HepG2 (cell line): ENCODE measurements around the gene MSRB3. TPM values are rescaled to one million over a fixed set of nuclear protein-coding genes. Genes with fewer than 3 reads are reported as not detected.
A peak's percentile ranks its signal among the peaks of the same experiment; 100 is the strongest.

Experiments used
- BCL6 ChIP-seq: IDR thresholded peaks from 2 replicates; pipeline ENCODE4 v1.6.1; 2016; ENCODE audit warnings: missing genetic modification reagents, missing compliant biosample characterization
- BRCA1 ChIP-seq: sonication (generic); formaldehyde crosslinking; IDR thresholded peaks from 2 replicates; pipeline ENCODE4 v1.4.0; 2020; ENCODE audit warnings: missing genetic modification reagents
- FOXA3 ChIP-seq: IDR thresholded peaks from 2 replicates; pipeline ENCODE4 v1.6.1; 2016; ENCODE audit warnings: missing genetic modification reagents, missing compliant biosample characterization
- HMG20B ChIP-seq: conservative IDR thresholded peaks from 2 replicates; pipeline ENCODE4 v1.6.1; 2016; ENCODE audit warnings: missing genetic modification reagents, missing compliant biosample characterization
- IKZF4 ChIP-seq: sonication (generic); formaldehyde crosslinking; IDR thresholded peaks from 2 replicates; pipeline ENCODE4 v1.5.1; 2020; ENCODE audit warnings: borderline replicate concordance, mild to moderate bottlenecking, low read depth, missing genetic modification reagents; ENCODE audit errors: not compliant biosample characterization
- IRX3 ChIP-seq: sonication (generic); formaldehyde crosslinking; IDR thresholded peaks from 2 replicates; pipeline ENCODE4 v1.8.1; 2023; ENCODE audit warnings: mild to moderate bottlenecking, low read depth, missing genetic modification reagents, borderline replicate concordance
- ISL2 ChIP-seq: sonication (generic); formaldehyde crosslinking; IDR thresholded peaks from 2 replicates; pipeline ENCODE4 v1.5.0; 2020; ENCODE audit warnings: missing genetic modification reagents
- MIXL1 ChIP-seq: IDR thresholded peaks from 2 replicates; pipeline ENCODE4 v1.6.1; 2016
- NFE2L1 ChIP-seq: sonication (generic); formaldehyde crosslinking; IDR thresholded peaks from 2 replicates; pipeline ENCODE4 v1.4.0; 2020; ENCODE audit warnings: missing genetic modification reagents, mild to moderate bottlenecking, borderline replicate concordance
- NKX3-1 ChIP-seq: sonication (generic); formaldehyde crosslinking; IDR thresholded peaks from 2 replicates; pipeline ENCODE4 v1.5.0; 2020; ENCODE audit warnings: missing genetic modification reagents
- NR2F1 ChIP-seq, 2 experiments: fragments of 450-650 bp in 1 of 2; formaldehyde crosslinking in 1 of 2; IDR thresholded peaks; 2 replicates each; pipeline versions ENCODE4 v1.5.0 to v1.6.1; 2016 to 2020; ENCODE audit warnings: mild to moderate bottlenecking in 1 of 2, missing compliant biosample characterization in 1 of 2, missing genetic modification reagents in 1 of 2, moderate library complexity in 1 of 2
- ONECUT2 ChIP-seq: sonication (generic); formaldehyde crosslinking; IDR thresholded peaks from 2 replicates; pipeline ENCODE4 v1.4.0; 2020; ENCODE audit warnings: missing genetic modification reagents
- RNF2 ChIP-seq: fragments of 450-650 bp; conservative IDR thresholded peaks from 2 replicates; pipeline ENCODE4 v1.6.1; 2016; ENCODE audit warnings: low read depth
- RXRA ChIP-seq: sonication (generic); formaldehyde crosslinking; IDR thresholded peaks from 2 replicates; pipeline ENCODE4 v1.5.1; 2020; ENCODE audit warnings: missing genetic modification reagents
- SMARCC2 ChIP-seq: fragments of 450-650 bp; IDR thresholded peaks from 2 replicates; pipeline ENCODE4 v1.6.1; 2017; ENCODE audit warnings: antibody characterized with exemption, mild to moderate bottlenecking
- SNAPC2 ChIP-seq: sonication (generic); formaldehyde crosslinking; IDR thresholded peaks from 2 replicates; pipeline ENCODE4 v1.8.1; 2022; ENCODE audit warnings: mild to moderate bottlenecking, missing genetic modification reagents
- SOX6 ChIP-seq, 2 experiments: fragments of 450-650 bp in 1 of 2; sonication (generic) in 1 of 2; formaldehyde crosslinking in 1 of 2; IDR thresholded peaks; 2 replicates each; pipeline versions ENCODE4 v1.4.0 to v1.6.1; 2017 to 2020; ENCODE audit warnings: antibody characterized with exemption in 1 of 2, mild to moderate bottlenecking in 1 of 2, missing genetic modification reagents in 1 of 2
- TBX2 ChIP-seq: sonication (generic); formaldehyde crosslinking; IDR thresholded peaks from 2 replicates; pipeline ENCODE4 v1.5.0; 2020; ENCODE audit warnings: missing genetic modification reagents, mild to moderate bottlenecking, borderline replicate concordance
- ZFP90 ChIP-seq: sonication (generic); formaldehyde crosslinking; IDR thresholded peaks from 2 replicates; pipeline ENCODE4 v1.8.0; 2022; ENCODE audit warnings: missing genetic modification reagents, mild to moderate bottlenecking, inconsistent platforms, borderline replicate concordance
- ZNF12 ChIP-seq: sonication (generic); formaldehyde crosslinking; IDR thresholded peaks from 2 replicates; pipeline ENCODE4 v1.5.0; 2020; ENCODE audit warnings: missing genetic modification reagents
- ZNF124 ChIP-seq: sonication (generic); formaldehyde crosslinking; IDR thresholded peaks from 2 replicates; pipeline ENCODE4 v1.4.0; 2020; ENCODE audit warnings: missing genetic modification reagents
- ZNF792 ChIP-seq: IDR thresholded peaks from 2 replicates; pipeline ENCODE4 v1.6.1; 2016
- polyA plus RNA-seq, 8 experiments: library from polyadenylated mRNA; depleted of rRNA in 3 of 8; stranded (reverse) in 7 of 8; unstranded in 1 of 8; fragments of >200 nt; fragmentation: Illumina TruSeq in 4 of 8; extraction: Trizol in 4 of 8; gene quantifications; 2 replicates each; pipeline versions ENCODE4 v1.2.1 to v1.2.3, GENCODE V29; 2011 to 2016; ENCODE audit warnings: low read depth in 4 of 8, missing spikeins in 1 of 8, mixed read lengths in 1 of 8; ENCODE audit not compliant: insufficient read depth in 1 of 8
- total RNA-seq, 5 experiments: library from RNA; depleted of rRNA; stranded (reverse); fragments of >200 nt; fragmentation: Illumina TruSeq; extraction: Trizol; gene quantifications; 2 replicates each; pipeline ENCODE4 v1.2.3, GENCODE V29; 2016; ENCODE audit warnings: low read depth in 1 of 5
- TF ChIP-seq, protein P1 (sequence below): sonication (generic); formaldehyde crosslinking; IDR thresholded peaks from 2 replicates; pipeline ENCODE4 v1.5.1; 2020; ENCODE audit warnings: missing genetic modification reagents, mild to moderate bottlenecking, borderline replicate concordance
- TF ChIP-seq, protein P2 (sequence below): sonication (generic); formaldehyde crosslinking; IDR thresholded peaks from 2 replicates; pipeline ENCODE4 v1.8.1; 2023; ENCODE audit warnings: missing genetic modification reagents, inconsistent platforms, borderline replicate concordance
- TF ChIP-seq, protein P3 (sequence below): IDR thresholded peaks from 2 replicates; pipeline ENCODE4 v1.6.1; 2016; ENCODE audit warnings: low read depth, control low read depth
- TF ChIP-seq, protein P4 (sequence below): sonication (generic); formaldehyde crosslinking; IDR thresholded peaks from 2 replicates; pipeline ENCODE4 v1.5.1; 2020; ENCODE audit warnings: mild to moderate bottlenecking, moderate library complexity, missing genetic modification reagents

The MSRB3 gene
- total and polyA plus RNA-seq, 2 of the 13 experiments (the other 11 are each of a cell fraction or from before 2014, with no cell fraction given), result 1.5 to 1.9 TPM

DNA sequence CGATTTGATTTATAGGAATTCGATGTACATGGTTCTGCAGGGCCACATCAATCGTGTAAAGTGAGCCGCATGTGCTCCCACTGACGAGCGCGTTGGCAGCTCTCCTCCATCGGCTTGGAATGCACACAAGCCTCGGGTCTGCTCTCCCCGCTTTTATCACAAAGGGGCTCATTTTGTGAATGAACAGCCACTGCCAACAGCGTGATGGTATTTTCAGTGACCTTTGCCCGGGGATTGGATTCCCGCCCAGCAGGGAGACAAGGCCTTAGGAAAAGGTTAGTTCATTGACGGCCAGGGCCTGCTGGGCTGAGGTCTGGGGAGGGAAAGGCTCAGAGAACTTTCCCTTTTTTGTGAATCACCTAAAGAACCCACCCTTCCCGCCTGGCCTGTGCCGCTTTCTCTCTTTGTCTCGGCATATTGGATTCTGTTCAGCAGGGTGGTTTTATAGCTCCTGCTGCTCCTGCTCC lies 232.1 kb downstream of the MSRB3 start (continued):
- TF ChIP-seq NKX3-1 (CRISPR knock-in tag) (0 out of 2 replicates have a peak, but pooled peaks have one; percentile 52), NFE2L1 (CRISPR knock-in tag) (no peak), HMG20B (CRISPR knock-in tag) (no peak), ZNF12 (CRISPR knock-in tag) (no peak), ONECUT2 (CRISPR knock-in tag) (0 out of 2 replicates have a peak, but pooled peaks have one; percentile 24), ISL2 (CRISPR knock-in tag) (peak; percentile 53; the same call in 1 of the 2 replicates), SMARCC2 (no peak), NR2F1 (CRISPR knock-in tag; IDR thresholded peaks at IDR 0.05) (peak; percentile 39 to 53; a peak in 2 of 4 replicates), MIXL1 (CRISPR knock-in tag) (no peak), SNAPC2 (no peak), BRCA1 (CRISPR knock-in tag) (0 out of 2 replicates have a peak, but pooled peaks have one; percentile 38), RXRA (peak; percentile 64; the same call in 1 of the 2 replicates), IRX3 (CRISPR knock-in tag) (peak; percentile 31; the same call in 1 of the 2 replicates), TBX2 (CRISPR knock-in tag) (no peak), ZNF124 (CRISPR knock-in tag) (peak; percentile 81; the same call in 1 of the 2 replicates), ZNF792 (0 out of 2 replicates have a peak, but pooled peaks have one; percentile 16), BCL6 (CRISPR knock-in tag) (peak; percentile 71), ZFP90 (CRISPR knock-in tag) (peak; percentile 79; the same call in 1 of the 2 replicates), IKZF4 (CRISPR knock-in tag) (peak; percentile 37), FOXA3 (peak; percentile 30; the same call in 1 of the 2 replicates), RNF2 (peak; percentile 55; the same call in 1 of the 2 replicates), SOX6 (IDR thresholded peaks at IDR 0.05) (no peak), SOX6 (CRISPR knock-in tag; IDR thresholded peaks at IDR 0.05) (peak; percentile 71)
- TF ChIP-seq, protein P1, sequence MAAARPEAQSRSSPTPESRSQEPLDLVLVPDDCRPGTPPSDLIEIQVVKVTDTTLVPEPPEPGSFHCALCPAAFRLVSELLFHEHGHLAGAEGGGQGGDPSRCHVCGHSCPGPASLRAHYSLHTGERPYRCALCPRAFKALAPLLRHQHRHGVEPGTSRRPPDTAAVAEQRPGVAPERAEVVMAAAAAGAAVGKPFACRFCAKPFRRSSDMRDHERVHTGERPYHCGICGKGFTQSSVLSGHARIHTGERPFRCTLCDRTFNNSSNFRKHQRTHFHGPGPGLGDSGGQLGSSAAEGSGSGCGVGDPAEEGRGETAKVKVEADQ, result no peak
- TF ChIP-seq, protein P2, sequence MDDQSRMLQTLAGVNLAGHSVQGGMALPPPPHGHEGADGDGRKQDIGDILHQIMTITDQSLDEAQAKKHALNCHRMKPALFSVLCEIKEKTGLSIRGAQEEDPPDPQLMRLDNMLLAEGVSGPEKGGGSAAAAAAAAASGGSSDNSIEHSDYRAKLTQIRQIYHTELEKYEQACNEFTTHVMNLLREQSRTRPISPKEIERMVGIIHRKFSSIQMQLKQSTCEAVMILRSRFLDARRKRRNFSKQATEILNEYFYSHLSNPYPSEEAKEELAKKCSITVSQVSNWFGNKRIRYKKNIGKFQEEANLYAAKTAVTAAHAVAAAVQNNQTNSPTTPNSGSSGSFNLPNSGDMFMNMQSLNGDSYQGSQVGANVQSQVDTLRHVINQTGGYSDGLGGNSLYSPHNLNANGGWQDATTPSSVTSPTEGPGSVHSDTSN (CRISPR knock-in tag), result 0 out of 2 replicates have a peak, but pooled peaks have one; percentile 49
- TF ChIP-seq, protein P3, sequence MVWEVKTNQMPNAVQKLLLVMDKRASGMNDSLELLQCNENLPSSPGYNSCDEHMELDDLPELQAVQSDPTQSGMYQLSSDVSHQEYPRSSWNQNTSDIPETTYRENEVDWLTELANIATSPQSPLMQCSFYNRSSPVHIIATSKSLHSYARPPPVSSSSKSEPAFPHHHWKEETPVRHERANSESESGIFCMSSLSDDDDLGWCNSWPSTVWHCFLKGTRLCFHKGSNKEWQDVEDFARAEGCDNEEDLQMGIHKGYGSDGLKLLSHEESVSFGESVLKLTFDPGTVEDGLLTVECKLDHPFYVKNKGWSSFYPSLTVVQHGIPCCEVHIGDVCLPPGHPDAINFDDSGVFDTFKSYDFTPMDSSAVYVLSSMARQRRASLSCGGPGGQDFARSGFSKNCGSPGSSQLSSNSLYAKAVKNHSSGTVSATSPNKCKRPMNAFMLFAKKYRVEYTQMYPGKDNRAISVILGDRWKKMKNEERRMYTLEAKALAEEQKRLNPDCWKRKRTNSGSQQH, result no peak
- TF ChIP-seq, protein P4, sequence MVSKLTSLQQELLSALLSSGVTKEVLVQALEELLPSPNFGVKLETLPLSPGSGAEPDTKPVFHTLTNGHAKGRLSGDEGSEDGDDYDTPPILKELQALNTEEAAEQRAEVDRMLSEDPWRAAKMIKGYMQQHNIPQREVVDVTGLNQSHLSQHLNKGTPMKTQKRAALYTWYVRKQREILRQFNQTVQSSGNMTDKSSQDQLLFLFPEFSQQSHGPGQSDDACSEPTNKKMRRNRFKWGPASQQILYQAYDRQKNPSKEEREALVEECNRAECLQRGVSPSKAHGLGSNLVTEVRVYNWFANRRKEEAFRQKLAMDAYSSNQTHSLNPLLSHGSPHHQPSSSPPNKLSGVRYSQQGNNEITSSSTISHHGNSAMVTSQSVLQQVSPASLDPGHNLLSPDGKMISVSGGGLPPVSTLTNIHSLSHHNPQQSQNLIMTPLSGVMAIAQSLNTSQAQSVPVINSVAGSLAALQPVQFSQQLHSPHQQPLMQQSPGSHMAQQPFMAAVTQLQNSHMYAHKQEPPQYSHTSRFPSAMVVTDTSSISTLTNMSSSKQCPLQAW (CRISPR knock-in tag), result peak; percentile 61; the same call in 1 of the 2 replicates
